ENCODE measurements around the gene KSR2.

DNA sequence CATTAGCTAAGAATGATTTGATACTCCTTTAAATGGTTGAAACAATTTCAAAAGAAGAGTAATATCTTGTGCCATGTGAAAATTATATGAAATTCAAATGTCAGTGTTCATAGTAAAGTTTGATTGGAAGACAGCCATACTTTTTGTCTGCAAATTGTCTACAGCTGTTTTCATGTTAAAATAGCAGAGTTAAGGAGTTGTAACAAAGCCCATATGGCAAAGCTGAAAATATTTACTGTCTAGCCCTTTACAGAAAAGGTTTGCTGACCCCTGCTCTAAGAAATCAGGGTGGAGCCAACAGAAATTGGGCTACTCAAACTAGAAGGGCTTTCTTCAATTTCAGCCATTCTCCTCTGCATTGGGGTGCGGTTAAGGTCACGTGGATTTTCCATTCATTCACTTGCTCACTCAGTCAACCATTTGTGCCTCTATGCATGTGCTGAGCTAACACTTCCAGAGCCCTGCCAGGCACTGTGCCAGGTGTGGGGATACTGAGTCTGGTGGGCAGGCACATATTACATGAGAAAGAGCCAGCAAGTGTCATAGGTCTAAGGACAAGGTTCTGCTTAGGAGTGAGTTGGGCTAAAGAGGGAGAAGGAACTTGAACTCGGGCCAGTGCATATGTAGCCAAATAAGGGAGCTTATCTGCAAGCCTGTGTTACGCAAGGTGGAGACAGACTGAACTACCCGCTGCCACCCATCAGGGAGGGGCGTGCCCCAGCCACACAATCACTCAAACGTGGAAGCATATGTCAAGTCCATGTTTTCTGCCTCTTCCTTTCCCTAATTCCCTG lies 467.5 kb downstream of the KSR2 start:
- TF ChIP-seq, protein P1, sequence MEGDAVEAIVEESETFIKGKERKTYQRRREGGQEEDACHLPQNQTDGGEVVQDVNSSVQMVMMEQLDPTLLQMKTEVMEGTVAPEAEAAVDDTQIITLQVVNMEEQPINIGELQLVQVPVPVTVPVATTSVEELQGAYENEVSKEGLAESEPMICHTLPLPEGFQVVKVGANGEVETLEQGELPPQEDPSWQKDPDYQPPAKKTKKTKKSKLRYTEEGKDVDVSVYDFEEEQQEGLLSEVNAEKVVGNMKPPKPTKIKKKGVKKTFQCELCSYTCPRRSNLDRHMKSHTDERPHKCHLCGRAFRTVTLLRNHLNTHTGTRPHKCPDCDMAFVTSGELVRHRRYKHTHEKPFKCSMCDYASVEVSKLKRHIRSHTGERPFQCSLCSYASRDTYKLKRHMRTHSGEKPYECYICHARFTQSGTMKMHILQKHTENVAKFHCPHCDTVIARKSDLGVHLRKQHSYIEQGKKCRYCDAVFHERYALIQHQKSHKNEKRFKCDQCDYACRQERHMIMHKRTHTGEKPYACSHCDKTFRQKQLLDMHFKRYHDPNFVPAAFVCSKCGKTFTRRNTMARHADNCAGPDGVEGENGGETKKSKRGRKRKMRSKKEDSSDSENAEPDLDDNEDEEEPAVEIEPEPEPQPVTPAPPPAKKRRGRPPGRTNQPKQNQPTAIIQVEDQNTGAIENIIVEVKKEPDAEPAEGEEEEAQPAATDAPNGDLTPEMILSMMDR (IDR thresholded peaks at IDR 0.05; ENCODE audit: extremely low read depth in 1 of 2, insufficient read depth in 1 of 2, low read depth in 1 of 2, low read length in 2 of 2), result no peak
- TF ChIP-seq FOS (IDR thresholded peaks at IDR 0.05; ENCODE audit: borderline replicate concordance, insufficient read depth, low read length) (no peak), POLR2AphosphoS5 (IDR thresholded peaks at IDR 0.05; ENCODE audit: insufficient read depth, low read depth, low read length) (no peak), POLR2A (IDR thresholded peaks at IDR 0.05; ENCODE audit: low read depth, low read length) (no peak), EZH2 (IDR thresholded peaks at IDR 0.05; ENCODE audit: borderline replicate concordance, low read depth, low read length, severe bottlenecking) (no peak)

Measured in endothelial cell of umbilical vein (primary cell).